Prostate gland (tissue), 2 donors: ENCODE data around the gene TECR.

ENCODE experiments used
- POLR2A ChIP-seq: fragments of 450-650 bp; IDR thresholded peaks from one replicate; pipeline ENCODE4 v1.6.1; 2016; ENCODE audit warnings: antibody characterized with exemption, mild to moderate bottlenecking
- POLR2AphosphoS5 ChIP-seq: sonication (generic); formaldehyde crosslinking; IDR thresholded peaks from one replicate; pipeline ENCODE4 v1.6.1; 2017; ENCODE audit warnings: antibody characterized with exemption
- TF ChIP-seq, protein P1 (sequence below), 4 experiments: fragments of 200-600 bp in 2 of 4; fragments of 450-650 bp in 2 of 4; sonication (generic) in 2 of 4; IDR thresholded peaks; 1 replicate in 3 of 4; 2 replicates in 1 of 4; pipeline ENCODE4 v1.5.1; 2016 to 2019; ENCODE audit warnings: antibody characterized with exemption in 4 of 4, mild to moderate bottlenecking in 2 of 4, moderate library complexity in 2 of 4

GRCh38 chr19:14565765-14566711 lies 36.6 kb downstream of the TECR start:
- TF ChIP-seq, protein P1, sequence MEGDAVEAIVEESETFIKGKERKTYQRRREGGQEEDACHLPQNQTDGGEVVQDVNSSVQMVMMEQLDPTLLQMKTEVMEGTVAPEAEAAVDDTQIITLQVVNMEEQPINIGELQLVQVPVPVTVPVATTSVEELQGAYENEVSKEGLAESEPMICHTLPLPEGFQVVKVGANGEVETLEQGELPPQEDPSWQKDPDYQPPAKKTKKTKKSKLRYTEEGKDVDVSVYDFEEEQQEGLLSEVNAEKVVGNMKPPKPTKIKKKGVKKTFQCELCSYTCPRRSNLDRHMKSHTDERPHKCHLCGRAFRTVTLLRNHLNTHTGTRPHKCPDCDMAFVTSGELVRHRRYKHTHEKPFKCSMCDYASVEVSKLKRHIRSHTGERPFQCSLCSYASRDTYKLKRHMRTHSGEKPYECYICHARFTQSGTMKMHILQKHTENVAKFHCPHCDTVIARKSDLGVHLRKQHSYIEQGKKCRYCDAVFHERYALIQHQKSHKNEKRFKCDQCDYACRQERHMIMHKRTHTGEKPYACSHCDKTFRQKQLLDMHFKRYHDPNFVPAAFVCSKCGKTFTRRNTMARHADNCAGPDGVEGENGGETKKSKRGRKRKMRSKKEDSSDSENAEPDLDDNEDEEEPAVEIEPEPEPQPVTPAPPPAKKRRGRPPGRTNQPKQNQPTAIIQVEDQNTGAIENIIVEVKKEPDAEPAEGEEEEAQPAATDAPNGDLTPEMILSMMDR (IDR thresholded peaks at IDR 0.05), result no peak
- no peak for TF ChIP-seq POLR2A
- TF ChIP-seq POLR2AphosphoS5, result no peak
